B cell (primary cell): ENCODE data around the gene ATF3. TPM values are rescaled to one million over a fixed set of nuclear protein-coding genes. Genes with fewer than 3 reads are reported as not detected.

Experiments
- ATAC-seq: fragments of 200-7000 bp; cut with Tn5 transposase; one replicate; pipeline ENCODE4 v1.10.0; 2021; ENCODE audit warnings: low read depth, mild to moderate bottlenecking, moderate number of reproducible peaks, moderate library complexity
- CTCF ChIA-PET: fragments of 350-600 bp; sonication (Branson Sonifier 250); formaldehyde crosslinking; loops from one replicate; lab custom pipeline; 2021; ENCODE audit warnings: antibody characterized with exemption, inconsistent platforms; lab: Charles Lee
- POLR2A ChIA-PET: fragments of 350-600 bp; sonication (Branson Sonifier 250); formaldehyde crosslinking; loops from one replicate; lab custom pipeline; 2021; ENCODE audit warnings: antibody characterized with exemption; lab: Charles Lee
- DNase-seq: peaks from one replicate; pipeline ENCODE4 v3.0.0; 2013
- H2AFZ ChIP-seq: 2 replicates; pipeline ENCODE4 v1.6.1; 2012; ENCODE audit warnings: mild to moderate bottlenecking, low read depth, low read length; ENCODE audit not compliant: insufficient read depth, poor library complexity, severe bottlenecking
- H3K27ac ChIP-seq, 2 donors: 1 replicate in 1 of 2; 2 replicates in 1 of 2; pipeline ENCODE4 v1.5.1; 2012 to 2013; ENCODE audit warnings: low read length in 2 of 2, mild to moderate bottlenecking in 2 of 2, moderate library complexity in 1 of 2
- H3K27me3 ChIP-seq, 4 experiments: fragments of 200-600 bp in 1 of 4; sonication (generic) in 1 of 4; replicated peaks in 1 of 4; 1 replicate in 2 of 4; 2 replicates in 2 of 4; pipeline versions ENCODE4 v1.6.1 to v1.7.0; 2013 to 2016; ENCODE audit warnings: low read length in 3 of 4, mild to moderate bottlenecking in 2 of 4, mixed read lengths in 1 of 4, moderate library complexity in 1 of 4; ENCODE audit not compliant: insufficient read depth in 4 of 4, control insufficient read depth in 3 of 4; ENCODE audit errors: control extremely low read depth in 1 of 4
- H3K36me3 ChIP-seq, 2 experiments: replicated peaks in 1 of 2; 1 replicate in 1 of 2; 2 replicates in 1 of 2; pipeline versions ENCODE4 v1.6.1 to v1.7.1; 2013; ENCODE audit warnings: low read length in 1 of 2; ENCODE audit not compliant: insufficient read depth in 2 of 2, control insufficient read depth in 1 of 2; ENCODE audit errors: control extremely low read depth in 1 of 2, extremely low read depth in 1 of 2
- H3K4me1 ChIP-seq, 2 donors: fragments of 200-600 bp in 1 of 2; sonication (generic) in 1 of 2; 1 replicate in 1 of 2; 2 replicates in 1 of 2; pipeline versions ENCODE4 v1.5.1 to v1.6.1; 2013 to 2017; ENCODE audit warnings: low read length in 2 of 2; ENCODE audit not compliant: control insufficient read depth in 2 of 2, insufficient read depth in 2 of 2
- H3K4me2 ChIP-seq: replicated peaks from 2 replicates; pipeline ENCODE3; 2012; ENCODE audit warnings: mild to moderate bottlenecking, low read depth, low read length; ENCODE audit not compliant: poor library complexity, severe bottlenecking
- H3K4me3 ChIP-seq, 5 experiments: fragments of 200-600 bp in 1 of 5; sonication (generic) in 1 of 5; 1 replicate in 3 of 5; 2 replicates in 2 of 5; pipeline versions ENCODE4 v1.5.1 to v1.7.0; 2011 to 2016; ENCODE audit warnings: low read length in 4 of 5, mild to moderate bottlenecking in 4 of 5, low read depth in 2 of 5, control low read depth in 1 of 5, moderate library complexity in 1 of 5; ENCODE audit not compliant: insufficient read depth in 1 of 5; ENCODE audit errors: control extremely low read depth in 1 of 5, extremely low read depth in 1 of 5
- H3K79me2 ChIP-seq: fragments of 200-600 bp; sonication (generic); one replicate; pipeline ENCODE4 v1.6.0; 2016; ENCODE audit warnings: low read length; ENCODE audit not compliant: control insufficient read depth, insufficient read depth
- H3K9ac ChIP-seq: fragments of 200-600 bp; sonication (generic); 2 replicates; pipeline ENCODE4 v1.6.1; 2017; ENCODE audit warnings: mild to moderate bottlenecking, low read length, moderate library complexity
- H3K9me3 ChIP-seq, 3 donors: one replicate each; pipeline versions ENCODE4 v1.6.1 to v1.7.1; 2013; ENCODE audit warnings: low read length in 2 of 3; ENCODE audit not compliant: control insufficient read depth in 2 of 3, insufficient read depth in 1 of 3; ENCODE audit errors: control extremely low read depth in 1 of 3
- H4K20me1 ChIP-seq: 2 replicates; pipeline ENCODE4 v1.6.0; 2012; ENCODE audit warnings: mild to moderate bottlenecking, low read length; ENCODE audit not compliant: insufficient read depth, control insufficient read depth, poor library complexity, severe bottlenecking
- H3K27ac Mint-ChIP-seq: one replicate; pipeline ENCODE4 v1.8.0; 2021; ENCODE audit warnings: mixed read lengths
- H3K27me3 Mint-ChIP-seq: one replicate; pipeline ENCODE4 v1.8.0; 2021; ENCODE audit warnings: mixed read lengths
- H3K4me1 Mint-ChIP-seq: one replicate; pipeline ENCODE4 v1.8.0; 2021; ENCODE audit warnings: mixed read lengths
- H3K4me3 Mint-ChIP-seq: one replicate; pipeline ENCODE4 v1.8.0; 2021; ENCODE audit warnings: mixed read lengths
- H3K9me3 Mint-ChIP-seq: one replicate; pipeline ENCODE4 v1.8.0; 2022; ENCODE audit warnings: mixed read lengths; ENCODE audit not compliant: insufficient read depth
- EZH2 ChIP-seq: IDR thresholded peaks from 2 replicates; pipeline ENCODE4 v1.6.1; 2012; ENCODE audit warnings: borderline replicate concordance, low read depth, mild to moderate bottlenecking, moderate library complexity, low read length; ENCODE audit not compliant: insufficient read depth, poor library complexity, severe bottlenecking
- WGBS: methylation state at CpG from one replicate; pipeline ENCODE4 v1.1.5; 2013; ENCODE audit warnings: missing lambda C conversion rate; ENCODE audit not compliant: insufficient coverage; 5-methylcytosine and 5-hydroxymethylcytosine counted together
- intact Hi-C: fragments of 100-400 bp; cut with micrococcal nuclease; formaldehyde crosslinking; loops from one replicate; pipeline ENCODE4 v1.10.0; 2022
- polyA plus RNA-seq: library from polyadenylated mRNA; depleted of rRNA; stranded (reverse); fragments of >200 nt; gene quantifications from 2 replicates; pipeline ENCODE4 v1.2.3, GENCODE V29; 2012
- total RNA-seq, 2 donors: library from RNA; stranded (reverse); fragments of 120-200 nt in 1 of 2; gene quantifications; 1 replicate in 1 of 2; 2 replicates in 1 of 2; pipeline versions ENCODE4 v1.2.3 to v1.2.4, GENCODE V29; 2013 to 2022
- TF ChIP-seq, protein P1 (sequence below): fragments of 200-600 bp; IDR thresholded peaks from one replicate; pipeline ENCODE4 v1.8.0; 2022; ENCODE audit warnings: antibody characterized with exemption, mild to moderate bottlenecking

The ATF3 gene
- total and polyA plus RNA-seq, 2 donors (not counting 1 experiment from before 2014, with no cell fraction given): 4.5 to 42.3 TPM

DNA sequence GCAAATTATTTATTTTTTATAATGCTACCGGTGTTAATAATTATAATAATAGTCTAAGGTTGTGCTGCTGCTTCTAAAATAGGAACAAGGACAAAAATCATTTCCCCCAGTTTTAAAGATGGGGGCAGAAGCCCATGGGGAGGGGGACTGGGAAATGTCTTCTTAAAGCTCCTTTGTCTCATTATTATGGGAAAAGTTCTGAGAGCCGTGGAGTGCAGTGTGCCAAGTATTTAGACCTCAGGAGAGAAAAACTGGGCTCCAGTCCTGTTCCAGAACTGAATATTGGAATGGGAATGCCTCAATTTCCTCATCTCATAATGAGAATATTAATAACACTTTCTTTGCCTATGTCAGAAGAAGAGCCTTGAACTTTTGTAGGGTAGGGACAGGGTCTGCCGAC is 40.9 kb upstream of the ATF3 start:
- Mint-ChIP-seq H3K27me3 (peaks cover 6% of the 10 kb centered on the region), H3K4me3 (no peak overlapping the region), H3K27ac (no peak overlapping the region), H3K9me3 (no peaks in the 10 kb centered on the region), H3K4me1 (peaks cover 21% of the 10 kb centered on the region)
- WGBS: 93% methylated on average over 2 of the region's 3 CpGs
- H3K4me3 ChIP-seq: no peak overlapping the region
- no peaks in the 10 kb centered on the region for H4K20me1 ChIP-seq
- ChIA-PET CTCF (interaction anchor here (1.3 to 2.6 kb wide), 2 partner anchors 12 to 90 kb away, joined by 3 to 9 read pairs; no protein-coding TSS in a partner anchor), POLR2A (interaction anchor here (0.7 to 0.8 kb wide), 2 partner anchors 9 to 137 kb away, joined by 3 read pairs; no protein-coding TSS in a partner anchor)
- no peaks in the 10 kb centered on the region for H3K27me3 ChIP-seq
- peak overlapping the region; percentile 81 for H3K9ac ChIP-seq
- H3K27ac ChIP-seq: no peak overlapping the region
- ATAC-seq (no peak), DNase-seq (no peak)
- TF ChIP-seq EZH2: no peak
- TF ChIP-seq, protein P1, sequence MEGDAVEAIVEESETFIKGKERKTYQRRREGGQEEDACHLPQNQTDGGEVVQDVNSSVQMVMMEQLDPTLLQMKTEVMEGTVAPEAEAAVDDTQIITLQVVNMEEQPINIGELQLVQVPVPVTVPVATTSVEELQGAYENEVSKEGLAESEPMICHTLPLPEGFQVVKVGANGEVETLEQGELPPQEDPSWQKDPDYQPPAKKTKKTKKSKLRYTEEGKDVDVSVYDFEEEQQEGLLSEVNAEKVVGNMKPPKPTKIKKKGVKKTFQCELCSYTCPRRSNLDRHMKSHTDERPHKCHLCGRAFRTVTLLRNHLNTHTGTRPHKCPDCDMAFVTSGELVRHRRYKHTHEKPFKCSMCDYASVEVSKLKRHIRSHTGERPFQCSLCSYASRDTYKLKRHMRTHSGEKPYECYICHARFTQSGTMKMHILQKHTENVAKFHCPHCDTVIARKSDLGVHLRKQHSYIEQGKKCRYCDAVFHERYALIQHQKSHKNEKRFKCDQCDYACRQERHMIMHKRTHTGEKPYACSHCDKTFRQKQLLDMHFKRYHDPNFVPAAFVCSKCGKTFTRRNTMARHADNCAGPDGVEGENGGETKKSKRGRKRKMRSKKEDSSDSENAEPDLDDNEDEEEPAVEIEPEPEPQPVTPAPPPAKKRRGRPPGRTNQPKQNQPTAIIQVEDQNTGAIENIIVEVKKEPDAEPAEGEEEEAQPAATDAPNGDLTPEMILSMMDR: no peak
- H2AFZ ChIP-seq: peak overlapping the region; percentile 69
- no peaks in the 10 kb centered on the region for H3K79me2 ChIP-seq
- no peaks in the 10 kb centered on the region for H3K36me3 ChIP-seq
- H3K4me2 ChIP-seq: peak overlapping the region; percentile 79
- H3K9me3 ChIP-seq: peaks cover 0 to 3% (median 0%) of the 10 kb centered on the region in 3 donors
- intact Hi-C loops: loop anchor here (1.0 to 5.0 kb wide), 3 partner anchors 8 to 90 kb away; partner anchors contain the start of gene ATF3
- H3K4me1 ChIP-seq: peaks cover 5 to 14% of the 10 kb centered on the region in 2 donors

DNA sequence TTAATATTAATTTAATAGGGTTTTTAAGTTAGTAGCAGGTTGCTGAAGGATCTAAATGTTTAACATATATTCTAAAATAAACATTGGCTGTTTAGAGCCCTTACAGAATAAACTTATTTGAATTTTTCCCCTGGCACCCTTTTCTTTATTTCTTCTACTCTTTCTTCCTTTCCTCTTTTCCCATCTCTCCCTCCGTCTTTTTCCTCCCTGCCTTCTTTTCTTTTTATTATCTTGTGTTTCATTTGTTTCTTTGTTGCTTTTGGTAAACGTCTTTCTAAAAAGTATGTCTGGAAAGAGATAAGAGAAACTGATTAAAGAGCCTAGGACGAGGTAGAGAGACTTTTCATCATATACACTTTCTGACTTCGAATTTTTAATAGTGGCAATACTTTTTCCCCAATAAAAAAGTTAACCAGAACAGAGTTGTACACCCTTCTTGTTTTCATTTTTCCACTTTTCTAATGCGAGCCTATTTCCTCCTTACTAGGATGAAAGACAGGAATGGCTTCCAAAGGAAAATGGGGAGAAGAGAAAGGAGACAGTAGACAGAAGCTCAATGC is 39.5 kb upstream of the ATF3 start:
- no peaks in the 10 kb centered on the region for H3K27me3 ChIP-seq
- no peaks in the 10 kb centered on the region for H3K9me3 ChIP-seq
- H3K4me3 ChIP-seq: no peak overlapping the region
- no peak overlapping the region for H3K4me2 ChIP-seq
- H3K9ac ChIP-seq: no peak overlapping the region
- ChIA-PET CTCF (interaction anchor here (0.9 kb wide), 1 partner anchor 10 kb away, joined by 3 read pairs; no protein-coding TSS in a partner anchor), POLR2A (no interaction called here)
- H4K20me1 ChIP-seq: no peaks in the 10 kb centered on the region
- Mint-ChIP-seq H3K27ac (no peak overlapping the region), H3K4me1 (peaks cover 21% of the 10 kb centered on the region), H3K9me3 (no peaks in the 10 kb centered on the region), H3K27me3 (peaks cover 3% of the 10 kb centered on the region), H3K4me3 (no peak overlapping the region)
- H2AFZ ChIP-seq: no peak overlapping the region
- H3K36me3 ChIP-seq: no peaks in the 10 kb centered on the region
- H3K27ac ChIP-seq: no peak overlapping the region
- intact Hi-C loops: loop anchor here (5.0 kb wide), 1 partner anchor 92 kb away; no protein-coding TSS in a partner anchor
- H3K4me1 ChIP-seq: peaks cover 5 to 14% of the 10 kb centered on the region in 2 donors
- H3K79me2 ChIP-seq: no peaks in the 10 kb centered on the region
- no peak for DNase-seq
- no peak for ATAC-seq
- TF ChIP-seq, protein P1: no peak
- no peak for TF ChIP-seq EZH2
- WGBS: no CpG with 5 or more reads among the region's 5 CpGs
